Measurements from ENCODE around the gene UNC13A.

- TF ChIP-seq CTCF (conservative IDR thresholded peaks at IDR 0.05 in 1 of 2, IDR thresholded peaks at IDR 0.05 in 1 of 2; ENCODE audit: low read depth in 1 of 2, low read length in 2 of 2) (no peak), EZH2 (IDR thresholded peaks at IDR 0.05; ENCODE audit: low read length, missing control alignments) (no peak)
Measured at GRCh38 chr19:17652627-17653026, 35.5 kb downstream of the UNC13A start.

All from fibroblast of lung (primary cell).